Measurements from ENCODE around the gene CBR3. TPM values are rescaled to one million over a fixed set of nuclear protein-coding genes. Genes with fewer than 3 reads are reported as not detected.

The CBR3 gene
- total and polyA plus RNA-seq, 2 donors (not counting 3 experiments of a cell fraction or from before 2014, with no cell fraction given) = 9.7 to 13.3 TPM

- no peaks in the 10 kb centered on the region for H3K27me3 ChIP-seq (ENCODE audit: control insufficient read depth in 2 of 2, insufficient read depth in 2 of 2, low read length in 2 of 2)
- no peak overlapping the region for H3K4me2 ChIP-seq (ENCODE audit: insufficient read depth, low read length)
- no peaks in the 10 kb centered on the region for H3K36me3 ChIP-seq (ENCODE audit: control insufficient read depth in 2 of 2, extremely low read depth in 1 of 2, insufficient read depth in 2 of 2, low read length in 2 of 2)
- DNase-seq (ENCODE audit: low read depth, low spot score) (no peak), FAIRE-seq (no peak)
- H3K27ac ChIP-seq (ENCODE audit: insufficient read depth, low read depth, low read length) = no peak overlapping the region
- TF ChIP-seq POLR2A (IDR thresholded peaks at IDR 0.05; ENCODE audit: low read depth, low read length) = no peak
- no peak for TF ChIP-seq CTCF (IDR thresholded peaks at IDR 0.05; ENCODE audit: extremely low read depth in 1 of 2, insufficient read depth in 1 of 2, low read depth in 1 of 2, low read length in 2 of 2)
- no peak for TF ChIP-seq FOS (IDR thresholded peaks at IDR 0.05; ENCODE audit: borderline replicate concordance, insufficient read depth, low read length)
- TF ChIP-seq MAX (IDR thresholded peaks at IDR 0.05; ENCODE audit: insufficient read depth, insufficient read length) = no peak
- no peak for TF ChIP-seq POLR2AphosphoS5 (IDR thresholded peaks at IDR 0.05; ENCODE audit: insufficient read depth, low read depth, low read length)
- TF ChIP-seq JUN (IDR thresholded peaks at IDR 0.05; ENCODE audit: borderline replicate concordance, insufficient read depth, insufficient read length, low read depth) = no peak
- no peak for TF ChIP-seq EZH2 (IDR thresholded peaks at IDR 0.05; ENCODE audit: borderline replicate concordance, low read depth, low read length, severe bottlenecking)
- CTCF ChIA-PET = interaction anchor here (1.1 kb wide), 1 partner anchor 9 kb away, joined by 3 read pairs; no protein-coding TSS in a partner anchor
- peaks cover 14% of the 10 kb centered on the region for H3K4me1 ChIP-seq (ENCODE audit: control insufficient read depth, extremely low read depth, insufficient read depth, low read length)
- no peak overlapping the region for H3K9ac ChIP-seq (replicated peaks; ENCODE audit: extremely low read depth, insufficient read depth, low read length)
- POLR2A ChIA-PET = no interaction called here
- dilution Hi-C loops (cut with MboI; ENCODE audit: extremely low pct_ligation_motif_present, low sequenced_read_pairs) (no loop called here), intact Hi-C loops (cut with micrococcal nuclease) (no loop called here)
- no peaks in the 10 kb centered on the region for H4K20me1 ChIP-seq (replicated peaks; ENCODE audit: control insufficient read depth, extremely low read depth, insufficient read depth, low read length)
- H3K9me3 ChIP-seq (replicated peaks; ENCODE audit: control insufficient read depth, insufficient read depth, low read length) = no peaks in the 10 kb centered on the region
- no TSS peak for BruUV-seq (replicated peaks)
- H3K9me1 ChIP-seq (replicated peaks; ENCODE audit: control insufficient read depth, extremely low read depth, insufficient read depth, low read length) = no peaks in the 10 kb centered on the region
- H3K4me3 ChIP-seq (replicated peaks in 1 of 3; ENCODE audit: insufficient read depth in 1 of 3, low read depth in 1 of 3, low read length in 3 of 3) = no peak overlapping the region
- peaks cover 7% of the 10 kb centered on the region for H3K79me2 ChIP-seq (ENCODE audit: control insufficient read depth, insufficient read depth, low read length)
- H2AFZ ChIP-seq (ENCODE audit: low read depth, low read length) = no peak overlapping the region
Measured at GRCh38 chr21:36132696-36133095, 2.2 kb upstream of the CBR3 start.

All from endothelial cell of umbilical vein (primary cell).